Omental fat pad (tissue), 4 donors: ENCODE data around the gene ASCL3. TPM values are rescaled to one million over a fixed set of nuclear protein-coding genes. Genes with fewer than 3 reads are reported as not detected.
"Not testable (repeated sequence)": the region's sequence is repeated elsewhere in the genome, so short reads cannot be mapped to it uniquely, and the experiment has no call there.

Experiments used
- ATAC-seq: fragments of 150-250 bp; one replicate; pipeline ENCODE4 v1.9.1; 2016; ENCODE audit warnings: mild to moderate bottlenecking, moderate library complexity; ENCODE audit not compliant: low FRiP score
- DNase-seq: peaks from one replicate; pipeline ENCODE4 v3.0.0-alpha.2; 2019; ENCODE audit warnings: low spot score
- small RNA-seq: library from RNA; depleted of rRNA; stranded (forward); fragments of <200 nt; gene quantifications from one replicate; pipeline ENCODE3, GENCODE V24; 2016
- total RNA-seq, 4 donors: library from RNA; depleted of rRNA; stranded (reverse); fragments of >200 nt; gene quantifications; one replicate each; pipeline ENCODE4 v1.1.0, GENCODE V29; 2016
- TF ChIP-seq, protein P1 (sequence below), 3 donors: fragments of 450-650 bp; IDR thresholded peaks; one replicate each; pipeline ENCODE4 v1.5.1; 2016 to 2017; ENCODE audit warnings: antibody characterized with exemption in 3 of 3, mild to moderate bottlenecking in 3 of 3, moderate library complexity in 2 of 3

Gene ASCL3
- total RNA-seq, 4 donors from 2014 or later, result not detected

DNA sequence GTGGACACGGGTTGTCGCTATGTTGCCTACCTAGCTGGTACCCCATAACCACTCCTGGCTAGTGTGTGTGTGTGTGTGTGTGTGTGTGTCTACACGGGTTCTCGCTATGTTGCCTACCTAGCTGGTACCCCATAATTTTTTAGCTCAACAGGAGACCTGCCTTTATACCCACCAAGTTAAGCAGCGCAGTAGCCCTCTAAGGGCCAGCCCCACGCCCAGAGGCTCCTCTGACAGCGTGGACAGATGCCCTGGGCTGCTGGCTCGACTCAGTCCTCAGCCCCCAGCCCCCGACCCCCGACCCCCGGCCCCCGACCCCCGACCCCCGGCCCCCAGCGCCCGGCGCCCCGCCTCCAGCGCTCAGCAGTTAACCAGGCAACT, 32.2 kb downstream of the ASCL3 start:
- ATAC-seq, result no peak
- no peak for DNase-seq
- TF ChIP-seq, protein P1, sequence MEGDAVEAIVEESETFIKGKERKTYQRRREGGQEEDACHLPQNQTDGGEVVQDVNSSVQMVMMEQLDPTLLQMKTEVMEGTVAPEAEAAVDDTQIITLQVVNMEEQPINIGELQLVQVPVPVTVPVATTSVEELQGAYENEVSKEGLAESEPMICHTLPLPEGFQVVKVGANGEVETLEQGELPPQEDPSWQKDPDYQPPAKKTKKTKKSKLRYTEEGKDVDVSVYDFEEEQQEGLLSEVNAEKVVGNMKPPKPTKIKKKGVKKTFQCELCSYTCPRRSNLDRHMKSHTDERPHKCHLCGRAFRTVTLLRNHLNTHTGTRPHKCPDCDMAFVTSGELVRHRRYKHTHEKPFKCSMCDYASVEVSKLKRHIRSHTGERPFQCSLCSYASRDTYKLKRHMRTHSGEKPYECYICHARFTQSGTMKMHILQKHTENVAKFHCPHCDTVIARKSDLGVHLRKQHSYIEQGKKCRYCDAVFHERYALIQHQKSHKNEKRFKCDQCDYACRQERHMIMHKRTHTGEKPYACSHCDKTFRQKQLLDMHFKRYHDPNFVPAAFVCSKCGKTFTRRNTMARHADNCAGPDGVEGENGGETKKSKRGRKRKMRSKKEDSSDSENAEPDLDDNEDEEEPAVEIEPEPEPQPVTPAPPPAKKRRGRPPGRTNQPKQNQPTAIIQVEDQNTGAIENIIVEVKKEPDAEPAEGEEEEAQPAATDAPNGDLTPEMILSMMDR (IDR thresholded peaks at IDR 0.05), result no peak

DNA sequence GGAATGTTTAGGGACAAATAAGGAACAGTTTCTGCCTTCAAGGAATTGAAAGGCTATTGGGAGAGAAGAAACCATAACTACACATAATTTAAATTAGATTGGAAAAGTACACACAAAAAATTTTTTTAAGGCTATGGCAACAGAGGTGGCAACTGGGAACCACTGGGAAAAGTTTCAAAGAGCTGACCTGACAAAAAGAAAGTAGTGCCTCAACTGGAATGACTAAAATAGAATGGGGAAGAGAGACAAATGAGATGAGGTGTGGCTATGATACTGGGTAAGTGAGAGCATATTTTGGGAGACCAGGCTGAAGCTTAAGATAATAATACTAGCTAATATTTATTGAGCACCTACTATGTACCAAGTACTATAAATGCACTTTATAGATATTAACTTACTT, 34.7 kb downstream of the ASCL3 start:
- DNase-seq (no peak), ATAC-seq (no peak)
- TF ChIP-seq, protein P1 (IDR thresholded peaks at IDR 0.05), result no peak

DNA sequence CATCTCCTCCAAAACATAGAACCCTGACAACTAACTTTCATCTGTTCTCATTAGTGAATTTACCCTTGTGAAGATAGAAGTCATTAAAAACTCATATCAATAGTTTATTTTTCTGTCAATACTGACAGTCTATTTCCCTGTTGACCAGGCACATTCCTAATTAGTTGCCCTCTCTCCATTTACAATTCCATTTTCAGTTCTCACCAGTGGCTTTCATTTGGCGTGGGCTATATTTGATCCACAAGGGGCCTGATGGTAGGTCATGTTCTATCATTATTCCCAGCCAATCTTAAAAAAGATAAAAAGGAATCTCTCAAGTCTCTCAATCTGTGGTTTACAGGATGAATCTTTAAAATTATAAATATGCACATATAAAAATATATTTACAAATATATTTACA, 35.7 kb downstream of the ASCL3 start:
- TF ChIP-seq, protein P1 (IDR thresholded peaks at IDR 0.05), result no peak
- ATAC-seq (no peak), DNase-seq (no peak)

DNA sequence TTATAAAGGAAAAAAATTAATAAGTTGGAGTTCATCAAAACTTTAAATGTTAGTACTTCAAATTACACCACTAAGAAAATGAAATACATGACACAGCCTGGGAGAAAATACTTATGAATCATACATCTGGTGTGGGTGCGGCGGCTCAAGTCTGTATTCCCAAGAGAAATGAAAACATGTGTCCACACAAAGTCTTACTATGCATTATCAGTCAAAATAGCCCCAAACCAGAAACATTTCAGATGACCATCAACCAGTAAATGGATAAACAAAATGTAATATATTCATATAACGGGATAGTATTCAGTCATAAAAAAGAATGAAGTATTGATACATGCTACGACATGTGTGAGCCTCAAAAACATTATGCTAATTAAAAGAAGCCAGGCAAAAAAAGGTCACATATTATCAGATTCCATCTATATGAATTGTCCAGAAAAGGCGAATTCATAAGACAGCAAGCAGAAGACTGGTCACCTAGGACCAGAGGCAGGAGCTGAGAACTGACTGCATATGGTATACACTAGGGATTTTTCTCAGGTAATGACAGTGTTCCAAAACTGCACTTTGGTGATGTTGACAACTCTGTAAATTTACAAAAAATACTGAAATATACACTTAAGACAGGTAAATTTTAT, 37.2 kb downstream of the ASCL3 start:
- TF ChIP-seq, protein P1 (IDR thresholded peaks at IDR 0.05), result no peak
- DNase-seq, result no peak
- ATAC-seq, result no peak

DNA sequence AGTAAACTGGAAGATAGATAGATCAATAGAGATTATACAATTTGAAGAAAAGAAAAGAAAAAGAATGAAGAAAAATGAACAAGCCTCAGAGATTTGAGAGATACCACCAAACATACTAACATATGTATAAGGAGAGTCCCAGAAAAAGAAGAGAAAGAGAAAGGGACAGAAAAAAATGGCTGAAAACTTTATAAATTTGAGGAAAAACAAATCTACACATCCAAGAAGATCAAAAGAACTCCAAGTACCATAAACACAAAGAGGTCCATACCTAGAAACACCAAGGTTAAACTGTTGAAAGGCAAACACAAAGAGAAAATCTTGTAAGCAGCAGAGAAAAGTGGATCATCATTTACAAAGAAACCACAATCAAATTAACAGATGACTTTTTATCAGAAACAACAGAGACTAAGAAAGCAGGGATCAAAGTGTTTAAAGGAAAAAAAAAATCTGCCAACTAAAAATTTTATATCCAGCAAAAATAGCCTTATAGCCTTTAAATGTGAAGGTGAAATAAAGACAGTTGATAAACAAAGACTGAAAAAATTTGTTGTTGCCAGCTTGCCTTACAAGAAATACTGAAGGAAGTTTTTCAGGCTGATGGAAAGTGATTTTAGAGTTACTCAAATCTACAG, 43.6 kb downstream of the ASCL3 start:
- TF ChIP-seq, protein P1 (IDR thresholded peaks at IDR 0.05), result no peak
- ATAC-seq, result no peak

DNA sequence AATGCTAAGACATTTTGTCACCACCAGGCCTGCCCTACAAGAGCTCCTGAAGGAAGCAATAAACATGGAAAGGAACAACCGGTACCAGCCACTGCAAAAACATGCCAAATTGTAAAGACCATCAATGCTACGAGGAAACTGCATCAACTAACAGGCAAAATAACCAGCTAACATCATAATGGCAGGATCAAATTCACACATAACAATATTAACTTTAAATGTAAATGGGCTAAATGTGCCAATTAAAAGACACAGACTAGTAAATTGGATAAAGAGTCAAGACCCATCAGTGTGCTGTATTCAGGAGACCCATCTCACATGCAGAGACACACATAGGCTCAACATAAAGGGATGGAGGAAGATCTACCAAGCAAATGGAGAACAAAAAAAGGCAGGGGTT, 51.6 kb downstream of the ASCL3 start:
- not testable (repeated sequence) for DNase-seq, ATAC-seq

More for the DNA sequence above, 43.6 kb downstream of the ASCL3 start:
- DNase-seq, result no peak

Small RNA genes within 50 kb of the gene (small RNA-seq; reads per million reads assigned to genes)
- not detected for gene RF00019

Other genes with a start within 250 kb of the ASCL3 start
- 10 to 100 TPM; 13.1 to 32.0 (median 19.8) TPM for gene AKIP1, start 31.8 kb downstream of the ASCL3 start, total RNA-seq
- gene C11orf16, start 10.1 kb downstream of the ASCL3 start, total RNA-seq, result not detected
- 10 to 100 TPM; 31.9 to 44.4 (median 42.1) TPM for gene TMEM9B, start 21.4 kb upstream of the ASCL3 start, total RNA-seq
- 10 to 100 TPM in 1 of 4 donors, 1 to 10 TPM in 2, under 1 TPM in 1; 0.63 to 13.1 (median 2.8) TPM for gene NRIP3, start 61.0 kb upstream of the ASCL3 start, total RNA-seq
- gene SCUBE2, start 148.6 kb upstream of the ASCL3 start, total RNA-seq, result 10 to 100 TPM in 3 of 4 donors, 1 to 10 TPM in 1; 8.8 to 50.6 (median 29.8) TPM